Measurements from ENCODE around the gene IPO11.

The IPO11 gene

DNA sequence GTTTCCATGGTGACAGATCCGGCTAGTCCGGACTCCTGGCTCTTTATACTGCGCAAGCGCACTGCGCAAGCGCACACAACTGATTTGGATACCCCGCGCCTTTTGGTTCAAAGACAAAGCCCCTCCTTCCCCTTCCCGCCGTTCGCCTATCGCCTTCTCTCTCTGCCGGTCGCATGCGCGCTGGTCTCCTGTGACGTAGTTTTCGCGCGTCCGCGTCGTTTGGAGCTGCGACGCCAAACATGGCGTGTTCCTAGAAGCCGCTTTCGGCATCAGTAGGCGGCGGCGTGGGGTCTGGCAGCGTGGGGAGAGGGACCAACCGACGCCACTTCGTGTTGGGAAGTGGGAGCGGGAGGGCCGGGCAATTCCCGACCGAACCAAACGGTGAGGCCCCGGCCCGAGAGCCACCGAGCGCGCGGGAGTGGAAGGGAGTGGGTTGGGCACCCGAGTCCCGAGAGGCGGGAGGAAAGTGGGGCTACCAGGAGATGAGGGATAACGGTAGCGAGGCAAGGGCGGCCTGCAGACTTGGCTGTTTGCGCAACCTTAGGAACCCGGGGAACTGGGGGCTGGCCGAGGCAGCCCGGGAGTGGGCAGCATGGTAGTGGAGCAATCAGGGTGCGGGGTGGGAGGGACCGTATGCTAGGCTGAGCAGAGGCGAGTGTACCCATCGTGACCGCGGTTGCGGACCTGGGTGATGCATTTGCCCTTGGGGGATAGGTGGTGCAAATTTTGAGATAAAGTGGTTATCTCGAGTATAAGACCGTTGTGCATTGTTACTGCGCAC is at the start of gene IPO11:
Gene IPO11, plus strand, starts transcription at position 215 of the 781 bp plus-strand sequence. CDS start 24,517 bp downstream, outside the sequence.
- Mint-ChIP-seq H3K27ac (peak within 1 kb of the TSS; percentile 73 to 91 (median 91)), H3K4me3 (peak within 1 kb of the TSS; percentile 86 to 92 (median 88)), H3K27me3 (ENCODE audit: low read depth) (no peaks in the 10 kb centered on the region), H3K9me3 (no peaks in the 10 kb centered on the region), H3K4me1 (peaks cover 17% of the 10 kb centered on the region), H3K36me3 (ENCODE audit: low read depth) (no peaks in the 10 kb centered on the region)
- TF ChIP-seq, protein P1, sequence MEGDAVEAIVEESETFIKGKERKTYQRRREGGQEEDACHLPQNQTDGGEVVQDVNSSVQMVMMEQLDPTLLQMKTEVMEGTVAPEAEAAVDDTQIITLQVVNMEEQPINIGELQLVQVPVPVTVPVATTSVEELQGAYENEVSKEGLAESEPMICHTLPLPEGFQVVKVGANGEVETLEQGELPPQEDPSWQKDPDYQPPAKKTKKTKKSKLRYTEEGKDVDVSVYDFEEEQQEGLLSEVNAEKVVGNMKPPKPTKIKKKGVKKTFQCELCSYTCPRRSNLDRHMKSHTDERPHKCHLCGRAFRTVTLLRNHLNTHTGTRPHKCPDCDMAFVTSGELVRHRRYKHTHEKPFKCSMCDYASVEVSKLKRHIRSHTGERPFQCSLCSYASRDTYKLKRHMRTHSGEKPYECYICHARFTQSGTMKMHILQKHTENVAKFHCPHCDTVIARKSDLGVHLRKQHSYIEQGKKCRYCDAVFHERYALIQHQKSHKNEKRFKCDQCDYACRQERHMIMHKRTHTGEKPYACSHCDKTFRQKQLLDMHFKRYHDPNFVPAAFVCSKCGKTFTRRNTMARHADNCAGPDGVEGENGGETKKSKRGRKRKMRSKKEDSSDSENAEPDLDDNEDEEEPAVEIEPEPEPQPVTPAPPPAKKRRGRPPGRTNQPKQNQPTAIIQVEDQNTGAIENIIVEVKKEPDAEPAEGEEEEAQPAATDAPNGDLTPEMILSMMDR (IDR thresholded peaks at IDR 0.05; ENCODE audit: unreplicated experiment in 3 of 3) = no peak

DNA sequence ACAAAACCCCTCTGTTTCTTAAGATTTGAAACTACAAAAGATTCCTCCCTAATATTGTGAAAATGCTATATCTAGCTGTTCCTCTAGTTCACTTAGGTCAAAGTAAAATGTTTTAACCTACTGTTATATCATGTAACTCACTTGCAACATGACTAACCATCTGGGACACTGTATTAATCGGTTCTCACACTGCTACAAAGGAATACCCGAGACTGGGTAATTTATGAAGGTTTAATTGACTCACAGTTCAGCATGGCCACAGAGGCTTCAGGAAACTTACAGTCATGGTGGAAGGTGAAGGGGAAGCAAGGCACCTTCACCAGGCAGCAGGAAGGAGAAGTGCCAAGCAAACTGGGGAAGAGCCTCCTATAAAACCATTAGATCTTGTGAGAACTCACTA is 43.5 kb upstream of the IPO11 start:
- H3K9me3 Mint-ChIP-seq = peaks cover 5% of the 10 kb centered on the region
- TF ChIP-seq, protein P1 (IDR thresholded peaks at IDR 0.05; ENCODE audit: unreplicated experiment in 3 of 3) = no peak

GRCh38 chr5:62371409-62371808 is 41.2 kb upstream of the IPO11 start:
- H3K4me1 Mint-ChIP-seq = no peaks in the 10 kb centered on the region
- H3K27me3 Mint-ChIP-seq (ENCODE audit: low read depth) = no peaks in the 10 kb centered on the region
- TF ChIP-seq, protein P1 (IDR thresholded peaks at IDR 0.05; ENCODE audit: unreplicated experiment in 3 of 3) = no peak
- H3K4me3 Mint-ChIP-seq = no peak overlapping the region
- no peaks in the 10 kb centered on the region for H3K9me3 Mint-ChIP-seq
- no peak overlapping the region for H3K27ac Mint-ChIP-seq
- peaks cover 54% of the 10 kb centered on the region for H3K36me3 Mint-ChIP-seq (ENCODE audit: low read depth)

More for the DNA sequence above, 43.5 kb upstream of the IPO11 start:
- Mint-ChIP-seq H3K4me1 (no peaks in the 10 kb centered on the region), H3K4me3 (no peak overlapping the region), H3K27ac (no peak overlapping the region), H3K36me3 (ENCODE audit: low read depth) (peaks cover 61% of the 10 kb centered on the region), H3K27me3 (ENCODE audit: low read depth) (no peaks in the 10 kb centered on the region)

DNA sequence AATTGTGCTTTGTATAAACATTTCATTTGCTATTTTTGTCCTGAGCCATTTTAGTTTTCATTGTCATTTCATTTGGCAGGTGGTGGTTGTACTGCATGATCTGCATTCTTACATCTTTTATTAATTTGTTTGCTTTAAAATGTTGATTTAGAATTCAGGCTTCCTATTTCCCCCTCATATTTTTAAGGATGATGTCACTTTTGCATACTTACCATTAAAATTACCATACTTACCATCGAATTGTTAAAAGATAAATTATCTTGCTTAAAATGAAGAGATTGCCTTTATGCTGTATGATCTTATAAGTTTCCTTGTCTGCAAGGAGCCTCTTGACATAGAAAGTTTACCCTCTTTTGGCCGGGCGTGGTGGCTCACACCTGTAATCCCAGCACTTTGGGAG is 40.0 kb upstream of the IPO11 start:
- Mint-ChIP-seq H3K9me3 (no peaks in the 10 kb centered on the region), H3K27ac (no peak overlapping the region), H3K4me3 (no peak overlapping the region), H3K27me3 (ENCODE audit: low read depth) (no peaks in the 10 kb centered on the region), H3K4me1 (no peaks in the 10 kb centered on the region), H3K36me3 (ENCODE audit: low read depth) (peaks cover 54% of the 10 kb centered on the region)
- TF ChIP-seq, protein P1 (IDR thresholded peaks at IDR 0.05; ENCODE audit: unreplicated experiment in 3 of 3) = no peak

GRCh38 chr5:62373382-62373781 is 39.2 kb upstream of the IPO11 start:
- no peaks in the 10 kb centered on the region for H3K4me1 Mint-ChIP-seq
- H3K27ac Mint-ChIP-seq = no peak overlapping the region
- TF ChIP-seq, protein P1 (IDR thresholded peaks at IDR 0.05; ENCODE audit: unreplicated experiment in 3 of 3) = no peak
- no peaks in the 10 kb centered on the region for H3K9me3 Mint-ChIP-seq
- H3K36me3 Mint-ChIP-seq (ENCODE audit: low read depth) = peaks cover 61% of the 10 kb centered on the region
- H3K27me3 Mint-ChIP-seq (ENCODE audit: low read depth) = no peaks in the 10 kb centered on the region
- H3K4me3 Mint-ChIP-seq = no peak overlapping the region

GRCh38 chr5:62374090-62374489 is 38.5 kb upstream of the IPO11 start:
- H3K36me3 Mint-ChIP-seq (ENCODE audit: low read depth) = peaks cover 65% of the 10 kb centered on the region
- H3K9me3 Mint-ChIP-seq = no peaks in the 10 kb centered on the region
- H3K4me1 Mint-ChIP-seq = no peaks in the 10 kb centered on the region
- no peak overlapping the region for H3K27ac Mint-ChIP-seq
- TF ChIP-seq, protein P1 (IDR thresholded peaks at IDR 0.05; ENCODE audit: unreplicated experiment in 3 of 3) = no peak
- H3K4me3 Mint-ChIP-seq = no peak overlapping the region
- H3K27me3 Mint-ChIP-seq (ENCODE audit: low read depth) = no peaks in the 10 kb centered on the region

All from nephron (organoid).